HL-60 (cell line): ENCODE results near the gene CHRNG.

Experiments used
- POLR2AphosphoS5 ChIP-seq: IDR thresholded peaks from 2 replicates; pipeline ENCODE4 v1.6.1; 2012; ENCODE audit warnings: low read depth
- SPI1 ChIP-seq: IDR thresholded peaks from 2 replicates; pipeline ENCODE4 v1.6.1; 2012; ENCODE audit warnings: low read depth, mild to moderate bottlenecking, borderline replicate concordance
- TF ChIP-seq, protein P1 (sequence below): IDR thresholded peaks from one replicate; pipeline ENCODE4 v1.5.1; 2011; ENCODE audit warnings: low read length, control low read depth, inconsistent platforms; ENCODE audit not compliant: insufficient read depth
- TF ChIP-seq, protein P2 (sequence below): IDR thresholded peaks from 2 replicates; pipeline ENCODE4 v1.6.1; 2012; ENCODE audit warnings: low read depth; ENCODE audit not compliant: insufficient replicate concordance

DNA sequence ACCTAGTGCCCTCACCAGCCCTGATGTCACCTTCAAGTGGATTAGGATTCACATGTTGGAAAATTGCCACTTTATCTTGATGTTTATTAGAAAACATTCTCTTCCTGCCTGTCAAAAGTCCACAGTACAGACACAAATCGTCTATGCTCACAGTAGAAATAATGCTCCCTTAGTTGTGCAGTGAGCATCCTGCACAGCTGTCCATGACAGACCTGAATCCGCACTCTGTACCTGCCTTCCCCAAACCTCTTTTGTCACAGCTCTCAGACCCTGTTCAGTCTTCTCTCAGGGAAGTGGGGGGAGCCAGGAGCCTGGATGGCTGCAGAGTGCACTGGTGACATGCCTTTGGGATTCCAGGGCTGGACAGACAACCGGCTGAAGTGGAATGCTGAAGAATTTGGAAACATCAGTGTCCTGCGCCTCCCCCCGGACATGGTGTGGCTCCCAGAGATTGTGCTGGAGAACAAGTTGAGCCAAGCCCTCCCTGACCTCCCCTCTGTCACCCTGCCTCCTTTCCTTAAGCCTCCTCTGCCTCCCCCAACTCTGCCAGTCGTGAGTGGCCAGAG is 11.5 kb upstream of the CHRNG start:
- TF ChIP-seq POLR2AphosphoS5, result no peak
- TF ChIP-seq, protein P1, sequence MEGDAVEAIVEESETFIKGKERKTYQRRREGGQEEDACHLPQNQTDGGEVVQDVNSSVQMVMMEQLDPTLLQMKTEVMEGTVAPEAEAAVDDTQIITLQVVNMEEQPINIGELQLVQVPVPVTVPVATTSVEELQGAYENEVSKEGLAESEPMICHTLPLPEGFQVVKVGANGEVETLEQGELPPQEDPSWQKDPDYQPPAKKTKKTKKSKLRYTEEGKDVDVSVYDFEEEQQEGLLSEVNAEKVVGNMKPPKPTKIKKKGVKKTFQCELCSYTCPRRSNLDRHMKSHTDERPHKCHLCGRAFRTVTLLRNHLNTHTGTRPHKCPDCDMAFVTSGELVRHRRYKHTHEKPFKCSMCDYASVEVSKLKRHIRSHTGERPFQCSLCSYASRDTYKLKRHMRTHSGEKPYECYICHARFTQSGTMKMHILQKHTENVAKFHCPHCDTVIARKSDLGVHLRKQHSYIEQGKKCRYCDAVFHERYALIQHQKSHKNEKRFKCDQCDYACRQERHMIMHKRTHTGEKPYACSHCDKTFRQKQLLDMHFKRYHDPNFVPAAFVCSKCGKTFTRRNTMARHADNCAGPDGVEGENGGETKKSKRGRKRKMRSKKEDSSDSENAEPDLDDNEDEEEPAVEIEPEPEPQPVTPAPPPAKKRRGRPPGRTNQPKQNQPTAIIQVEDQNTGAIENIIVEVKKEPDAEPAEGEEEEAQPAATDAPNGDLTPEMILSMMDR, result no peak
- TF ChIP-seq, protein P2, sequence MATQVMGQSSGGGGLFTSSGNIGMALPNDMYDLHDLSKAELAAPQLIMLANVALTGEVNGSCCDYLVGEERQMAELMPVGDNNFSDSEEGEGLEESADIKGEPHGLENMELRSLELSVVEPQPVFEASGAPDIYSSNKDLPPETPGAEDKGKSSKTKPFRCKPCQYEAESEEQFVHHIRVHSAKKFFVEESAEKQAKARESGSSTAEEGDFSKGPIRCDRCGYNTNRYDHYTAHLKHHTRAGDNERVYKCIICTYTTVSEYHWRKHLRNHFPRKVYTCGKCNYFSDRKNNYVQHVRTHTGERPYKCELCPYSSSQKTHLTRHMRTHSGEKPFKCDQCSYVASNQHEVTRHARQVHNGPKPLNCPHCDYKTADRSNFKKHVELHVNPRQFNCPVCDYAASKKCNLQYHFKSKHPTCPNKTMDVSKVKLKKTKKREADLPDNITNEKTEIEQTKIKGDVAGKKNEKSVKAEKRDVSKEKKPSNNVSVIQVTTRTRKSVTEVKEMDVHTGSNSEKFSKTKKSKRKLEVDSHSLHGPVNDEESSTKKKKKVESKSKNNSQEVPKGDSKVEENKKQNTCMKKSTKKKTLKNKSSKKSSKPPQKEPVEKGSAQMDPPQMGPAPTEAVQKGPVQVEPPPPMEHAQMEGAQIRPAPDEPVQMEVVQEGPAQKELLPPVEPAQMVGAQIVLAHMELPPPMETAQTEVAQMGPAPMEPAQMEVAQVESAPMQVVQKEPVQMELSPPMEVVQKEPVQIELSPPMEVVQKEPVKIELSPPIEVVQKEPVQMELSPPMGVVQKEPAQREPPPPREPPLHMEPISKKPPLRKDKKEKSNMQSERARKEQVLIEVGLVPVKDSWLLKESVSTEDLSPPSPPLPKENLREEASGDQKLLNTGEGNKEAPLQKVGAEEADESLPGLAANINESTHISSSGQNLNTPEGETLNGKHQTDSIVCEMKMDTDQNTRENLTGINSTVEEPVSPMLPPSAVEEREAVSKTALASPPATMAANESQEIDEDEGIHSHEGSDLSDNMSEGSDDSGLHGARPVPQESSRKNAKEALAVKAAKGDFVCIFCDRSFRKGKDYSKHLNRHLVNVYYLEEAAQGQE, result no peak
- TF ChIP-seq SPI1, result no peak
